ENCODE data around the gene CYP27A1.

DNA sequence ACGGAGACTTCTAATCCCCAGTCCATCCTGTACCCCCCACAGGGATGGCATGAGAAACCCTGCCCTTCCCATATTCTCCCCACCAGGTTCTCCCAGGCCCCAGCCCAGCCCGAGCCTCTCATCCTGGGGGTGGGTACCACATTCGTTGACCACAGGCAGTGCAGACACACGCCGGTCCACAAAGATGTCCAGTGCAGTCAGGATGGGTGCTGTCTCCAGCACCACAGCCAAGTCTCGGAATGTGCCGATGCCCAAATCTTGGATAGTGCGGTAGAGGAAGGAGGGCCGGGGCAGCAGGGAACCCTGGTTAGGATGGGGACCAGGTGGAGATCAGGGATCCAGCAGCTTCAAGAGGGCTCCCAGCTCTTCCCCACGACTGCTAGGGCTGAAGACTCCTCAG is 44.8 kb downstream of the CYP27A1 start:
- no peak for TF ChIP-seq POLR2A (IDR thresholded peaks at IDR 0.05)
- TF ChIP-seq CTCF (IDR thresholded peaks at IDR 0.05) = no peak

Data from heart left ventricle (tissue), 13 donors.